ENCODE data around the gene KLK5. TPM values are rescaled to one million over a fixed set of nuclear protein-coding genes. Genes with fewer than 3 reads are reported as not detected.
A peak's percentile ranks its signal among the peaks of the same experiment; 100 is the strongest.
"Not testable (repeated sequence)": the region's sequence is repeated elsewhere in the genome, so short reads cannot be mapped to it uniquely, and the experiment has no call there.

Gene KLK5
- total RNA-seq, 4 donors from 2014 or later = not detected

- Histone ChIP-seq H3K27ac (no peak overlapping the region), H3K36me3 (no peaks in the 10 kb centered on the region), H3K4me1 (peaks cover 0 to 5% (median 0%) of the 10 kb centered on the region in 4 donors), H3K9me3 (peaks cover 0 to 10% (median 0%) of the 10 kb centered on the region in 4 donors), H3K4me3 (no peak overlapping the region), H3K27me3 (no peaks in the 10 kb centered on the region)
- DNase-seq = no peak
- TF ChIP-seq POLR2A (IDR thresholded peaks at IDR 0.05) (no peak), CTCF (IDR thresholded peaks at IDR 0.05) (no peak)
Observed at GRCh38 chr19:50898018-50898417, 54.8 kb downstream of the KLK5 start.

- Histone ChIP-seq H3K27ac (peak overlapping the region in 1 of 4 donors; percentile 35), H3K4me3 (no peak overlapping the region), H3K9me3 (peaks cover 0 to 10% (median 0%) of the 10 kb centered on the region in 4 donors), H3K36me3 (no peaks in the 10 kb centered on the region), H3K4me1 (peaks cover 0 to 5% (median 0%) of the 10 kb centered on the region in 4 donors), H3K27me3 (no peaks in the 10 kb centered on the region)
- TF ChIP-seq CTCF (IDR thresholded peaks at IDR 0.05) = no peak
- TF ChIP-seq POLR2A (IDR thresholded peaks at IDR 0.05) = no peak
- DNase-seq = no peak
Observed at GRCh38 chr19:50897612-50898011, 55.2 kb downstream of the KLK5 start.

- Histone ChIP-seq H3K4me1 (peaks cover 0 to 5% (median 0%) of the 10 kb centered on the region in 4 donors), H3K27me3 (no peaks in the 10 kb centered on the region), H3K27ac (peak overlapping the region in 2 of 4 donors; percentile 19 to 35), H3K9me3 (peaks cover 0 to 10% (median 0%) of the 10 kb centered on the region in 4 donors), H3K36me3 (no peaks in the 10 kb centered on the region), H3K4me3 (no peak overlapping the region)
- TF ChIP-seq CTCF (IDR thresholded peaks at IDR 0.05) (no peak), POLR2A (IDR thresholded peaks at IDR 0.05) (no peak)
- no peak for DNase-seq
Observed at GRCh38 chr19:50897191-50897607, 55.6 kb downstream of the KLK5 start.

GRCh38 chr19:50896591-50897190 lies 56.1 kb downstream of the KLK5 start:
- Histone ChIP-seq H3K4me1 (peaks cover 0 to 5% (median 0%) of the 10 kb centered on the region in 4 donors), H3K9me3 (peaks cover 0 to 10% (median 0%) of the 10 kb centered on the region in 4 donors), H3K4me3 (no peak overlapping the region), H3K27me3 (no peaks in the 10 kb centered on the region), H3K36me3 (no peaks in the 10 kb centered on the region), H3K27ac (peak overlapping the region in 2 of 4 donors; percentile 19 to 35)
- TF ChIP-seq CTCF (IDR thresholded peaks at IDR 0.05) (no peak), POLR2A (IDR thresholded peaks at IDR 0.05) (no peak)
- peak in 2 of 3 donors; percentile 86 to 90 for DNase-seq

GRCh38 chr19:50896089-50896590 lies 56.7 kb downstream of the KLK5 start:
- not testable (repeated sequence) for H3K4me3 ChIP-seq, H3K36me3 ChIP-seq, H3K27me3 ChIP-seq, DNase-seq, H3K4me1 ChIP-seq
- H3K27ac ChIP-seq = peak overlapping the region in 1 of 4 donors; percentile 35
- peaks cover 0 to 10% (median 0%) of the 10 kb centered on the region in 4 donors for H3K9me3 ChIP-seq

GRCh38 chr19:50894478-50895356 lies 58.1 kb downstream of the KLK5 start:
- H3K27ac ChIP-seq = no peak overlapping the region
- no peak for TF ChIP-seq CTCF (IDR thresholded peaks at IDR 0.05)
- no peak for TF ChIP-seq POLR2A (IDR thresholded peaks at IDR 0.05)
- no peak overlapping the region for H3K4me3 ChIP-seq
- H3K36me3 ChIP-seq = no peaks in the 10 kb centered on the region
- H3K9me3 ChIP-seq = peaks cover 0 to 10% (median 0%) of the 10 kb centered on the region in 4 donors
- peaks cover 0 to 5% (median 0%) of the 10 kb centered on the region in 4 donors for H3K4me1 ChIP-seq
- DNase-seq = no peak
- H3K27me3 ChIP-seq = no peaks in the 10 kb centered on the region

Data from Peyer's patch (tissue), 4 donors.